ENCODE measurements around the gene CD81.

DNA sequence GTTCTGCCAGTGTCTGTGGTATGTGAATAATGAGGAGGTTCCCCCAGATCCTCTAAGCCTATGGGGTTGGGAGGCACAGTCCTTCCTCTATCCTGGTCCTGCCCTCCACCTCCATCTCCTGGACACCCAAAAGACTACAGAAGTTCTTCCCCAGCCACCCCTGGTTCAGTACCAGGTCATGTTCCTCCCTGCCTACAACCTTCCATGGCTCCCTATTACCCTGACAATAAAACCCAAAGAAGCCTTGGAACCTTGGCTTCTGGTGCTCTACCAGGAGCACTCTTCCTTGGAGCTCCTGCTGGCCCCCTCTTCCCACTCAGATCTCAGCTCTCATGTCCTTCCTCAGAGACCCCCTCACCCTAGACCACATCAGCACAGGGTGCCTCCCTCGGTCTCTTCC, 54.3 kb downstream of the CD81 start:
- TF ChIP-seq, protein P1, sequence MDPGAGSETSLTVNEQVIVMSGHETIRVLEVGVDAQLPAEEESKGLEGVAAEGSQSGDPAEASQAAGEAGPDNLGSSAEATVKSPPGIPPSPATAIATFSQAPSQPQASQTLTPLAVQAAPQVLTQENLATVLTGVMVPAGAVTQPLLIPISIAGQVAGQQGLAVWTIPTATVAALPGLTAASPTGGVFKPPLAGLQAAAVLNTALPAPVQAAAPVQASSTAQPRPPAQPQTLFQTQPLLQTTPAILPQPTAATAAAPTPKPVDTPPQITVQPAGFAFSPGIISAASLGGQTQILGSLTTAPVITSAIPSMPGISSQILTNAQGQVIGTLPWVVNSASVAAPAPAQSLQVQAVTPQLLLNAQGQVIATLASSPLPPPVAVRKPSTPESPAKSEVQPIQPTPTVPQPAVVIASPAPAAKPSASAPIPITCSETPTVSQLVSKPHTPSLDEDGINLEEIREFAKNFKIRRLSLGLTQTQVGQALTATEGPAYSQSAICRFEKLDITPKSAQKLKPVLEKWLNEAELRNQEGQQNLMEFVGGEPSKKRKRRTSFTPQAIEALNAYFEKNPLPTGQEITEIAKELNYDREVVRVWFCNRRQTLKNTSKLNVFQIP (CRISPR knock-in tag; IDR thresholded peaks at IDR 0.05; ENCODE audit: borderline replicate concordance, low read depth): no peak
- TF ChIP-seq ZFP30 (CRISPR knock-in tag; IDR thresholded peaks at IDR 0.05) (no peak), ZFP3 (CRISPR knock-in tag; IDR thresholded peaks at IDR 0.05) (no peak), CSDC2 (CRISPR knock-in tag; IDR thresholded peaks at IDR 0.05) (no peak), ZC3H10 (CRISPR knock-in tag; IDR thresholded peaks at IDR 0.05) (no peak), ZNF565 (CRISPR knock-in tag; conservative IDR thresholded peaks at IDR 0.05; ENCODE audit: low read depth) (no peak), SNAI2 (CRISPR knock-in tag; IDR thresholded peaks at IDR 0.05) (no peak), TOX (CRISPR knock-in tag; IDR thresholded peaks at IDR 0.05; ENCODE audit: borderline replicate concordance) (no peak), ARNTL (CRISPR knock-in tag; IDR thresholded peaks at IDR 0.05; ENCODE audit: borderline replicate concordance, low read depth) (no peak)
- TF ChIP-seq, protein P2, sequence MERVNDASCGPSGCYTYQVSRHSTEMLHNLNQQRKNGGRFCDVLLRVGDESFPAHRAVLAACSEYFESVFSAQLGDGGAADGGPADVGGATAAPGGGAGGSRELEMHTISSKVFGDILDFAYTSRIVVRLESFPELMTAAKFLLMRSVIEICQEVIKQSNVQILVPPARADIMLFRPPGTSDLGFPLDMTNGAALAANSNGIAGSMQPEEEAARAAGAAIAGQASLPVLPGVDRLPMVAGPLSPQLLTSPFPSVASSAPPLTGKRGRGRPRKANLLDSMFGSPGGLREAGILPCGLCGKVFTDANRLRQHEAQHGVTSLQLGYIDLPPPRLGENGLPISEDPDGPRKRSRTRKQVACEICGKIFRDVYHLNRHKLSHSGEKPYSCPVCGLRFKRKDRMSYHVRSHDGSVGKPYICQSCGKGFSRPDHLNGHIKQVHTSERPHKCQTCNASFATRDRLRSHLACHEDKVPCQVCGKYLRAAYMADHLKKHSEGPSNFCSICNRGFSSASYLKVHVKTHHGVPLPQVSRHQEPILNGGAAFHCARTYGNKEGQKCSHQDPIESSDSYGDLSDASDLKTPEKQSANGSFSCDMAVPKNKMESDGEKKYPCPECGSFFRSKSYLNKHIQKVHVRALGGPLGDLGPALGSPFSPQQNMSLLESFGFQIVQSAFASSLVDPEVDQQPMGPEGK (CRISPR knock-in tag; IDR thresholded peaks at IDR 0.05; ENCODE audit: borderline replicate concordance): no peak
- TF ChIP-seq, protein P3, sequence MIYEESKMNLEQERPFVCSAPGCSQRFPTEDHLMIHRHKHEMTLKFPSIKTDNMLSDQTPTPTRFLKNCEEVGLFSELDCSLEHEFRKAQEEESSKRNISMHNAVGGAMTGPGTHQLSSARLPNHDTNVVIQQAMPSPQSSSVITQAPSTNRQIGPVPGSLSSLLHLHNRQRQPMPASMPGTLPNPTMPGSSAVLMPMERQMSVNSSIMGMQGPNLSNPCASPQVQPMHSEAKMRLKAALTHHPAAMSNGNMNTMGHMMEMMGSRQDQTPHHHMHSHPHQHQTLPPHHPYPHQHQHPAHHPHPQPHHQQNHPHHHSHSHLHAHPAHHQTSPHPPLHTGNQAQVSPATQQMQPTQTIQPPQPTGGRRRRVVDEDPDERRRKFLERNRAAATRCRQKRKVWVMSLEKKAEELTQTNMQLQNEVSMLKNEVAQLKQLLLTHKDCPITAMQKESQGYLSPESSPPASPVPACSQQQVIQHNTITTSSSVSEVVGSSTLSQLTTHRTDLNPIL (CRISPR knock-in tag; IDR thresholded peaks at IDR 0.05; ENCODE audit: low read depth): no peak
